ENCODE measurements around the gene SFI1.
"Not testable (repeated sequence)": the region's sequence is repeated elsewhere in the genome, so short reads cannot be mapped to it uniquely, and the experiment has no call there.

DNA sequence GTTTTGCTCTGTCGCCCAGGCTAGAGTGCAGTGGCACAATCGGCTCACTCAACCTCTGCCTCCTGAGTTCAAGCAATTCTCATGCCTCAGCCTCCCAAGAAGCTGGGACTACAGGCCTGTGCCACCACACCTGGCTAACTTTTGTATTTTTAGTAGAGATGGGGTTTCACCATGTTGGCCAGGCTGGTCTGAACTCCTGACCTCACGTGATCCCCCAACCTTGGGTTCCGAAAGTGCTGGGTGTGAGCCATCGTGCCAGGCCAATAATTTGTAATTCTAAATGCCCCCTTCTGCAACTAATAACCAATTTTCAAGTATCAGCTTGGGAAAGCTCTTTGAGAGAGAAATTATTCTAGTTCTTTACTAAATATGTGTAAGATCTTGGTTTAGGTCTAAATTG lies 3.0 kb upstream of the SFI1 start:
- TF ChIP-seq, protein P1, sequence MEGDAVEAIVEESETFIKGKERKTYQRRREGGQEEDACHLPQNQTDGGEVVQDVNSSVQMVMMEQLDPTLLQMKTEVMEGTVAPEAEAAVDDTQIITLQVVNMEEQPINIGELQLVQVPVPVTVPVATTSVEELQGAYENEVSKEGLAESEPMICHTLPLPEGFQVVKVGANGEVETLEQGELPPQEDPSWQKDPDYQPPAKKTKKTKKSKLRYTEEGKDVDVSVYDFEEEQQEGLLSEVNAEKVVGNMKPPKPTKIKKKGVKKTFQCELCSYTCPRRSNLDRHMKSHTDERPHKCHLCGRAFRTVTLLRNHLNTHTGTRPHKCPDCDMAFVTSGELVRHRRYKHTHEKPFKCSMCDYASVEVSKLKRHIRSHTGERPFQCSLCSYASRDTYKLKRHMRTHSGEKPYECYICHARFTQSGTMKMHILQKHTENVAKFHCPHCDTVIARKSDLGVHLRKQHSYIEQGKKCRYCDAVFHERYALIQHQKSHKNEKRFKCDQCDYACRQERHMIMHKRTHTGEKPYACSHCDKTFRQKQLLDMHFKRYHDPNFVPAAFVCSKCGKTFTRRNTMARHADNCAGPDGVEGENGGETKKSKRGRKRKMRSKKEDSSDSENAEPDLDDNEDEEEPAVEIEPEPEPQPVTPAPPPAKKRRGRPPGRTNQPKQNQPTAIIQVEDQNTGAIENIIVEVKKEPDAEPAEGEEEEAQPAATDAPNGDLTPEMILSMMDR (IDR thresholded peaks at IDR 0.05; ENCODE audit: poor library complexity) = not testable (repeated sequence)
- TF ChIP-seq EZH2phosphoT487 (IDR thresholded peaks at IDR 0.05; ENCODE audit: low read depth, severe bottlenecking, unreplicated experiment) = not testable (repeated sequence)

All from hepatocyte (in vitro differentiated cells).